Measurements from ENCODE around the gene DENND4A. TPM values are rescaled to one million over a fixed set of nuclear protein-coding genes. Genes with fewer than 3 reads are reported as not detected.

Gene DENND4A
- total RNA-seq, 1 experiment from 2014 or later, result 26.0 TPM

DNA sequence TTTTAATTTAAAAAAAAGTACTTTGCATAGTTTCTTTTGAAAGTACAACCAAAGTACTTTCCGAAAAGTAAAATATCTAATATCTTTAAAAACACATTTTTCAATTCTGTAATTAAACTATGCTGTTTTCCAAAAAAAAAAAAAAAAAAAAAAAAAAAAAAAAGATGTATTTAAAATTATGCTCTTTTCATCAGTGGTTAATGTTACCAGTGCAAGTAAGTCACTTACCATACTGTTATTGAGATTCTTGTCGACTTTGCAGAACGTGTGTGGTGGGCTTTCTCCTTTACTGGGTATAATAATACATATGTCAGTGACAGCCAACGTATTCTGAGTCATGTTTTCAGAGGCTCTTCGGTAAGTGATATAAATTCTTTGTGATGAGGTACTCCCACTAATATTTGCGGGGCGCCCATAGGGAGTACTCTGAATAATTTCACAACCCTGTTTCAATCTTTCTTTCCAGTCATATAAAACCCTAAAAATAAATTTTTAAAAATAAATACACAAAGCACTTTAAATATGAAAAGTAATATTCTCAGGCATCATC is 39.9 kb downstream of the DENND4A start:
- intact Hi-C loops (cut with micrococcal nuclease; ENCODE audit: unreplicated experiment), result no loop called here
- H3K27me3 Mint-ChIP-seq (ENCODE audit: unreplicated experiment), result no peaks in the 10 kb centered on the region

DNA sequence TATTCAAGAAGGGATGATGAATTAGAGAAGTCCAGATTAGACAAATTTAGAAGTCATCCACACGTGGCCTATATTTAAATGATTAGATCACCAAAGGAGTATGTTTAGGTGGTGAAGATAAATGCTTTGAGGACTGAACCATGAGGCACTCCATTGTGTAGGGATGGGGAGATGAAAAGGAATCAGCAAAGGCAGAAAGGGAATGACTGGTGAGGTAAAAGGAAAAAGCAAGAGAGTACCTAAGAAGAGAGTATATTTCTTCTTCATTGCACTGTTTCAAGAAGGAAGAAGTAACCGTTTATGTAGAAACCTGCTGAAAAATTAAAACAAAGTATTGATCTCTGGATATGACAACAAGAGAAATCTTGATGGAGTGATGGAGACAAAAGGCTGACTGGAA is 40.7 kb downstream of the DENND4A start:
- no peak overlapping the region for H3K4me3 Mint-ChIP-seq (ENCODE audit: low read depth, unreplicated experiment)
- CTCF ChIA-PET, result no interaction called here
- no peaks in the 10 kb centered on the region for H3K4me1 Mint-ChIP-seq (ENCODE audit: low read depth, unreplicated experiment)
- peaks cover 8% of the 10 kb centered on the region for H3K36me3 Mint-ChIP-seq (ENCODE audit: insufficient read depth, unreplicated experiment)
- no peak overlapping the region for H3K27ac Mint-ChIP-seq (ENCODE audit: unreplicated experiment)
- intact Hi-C loops (cut with micrococcal nuclease; ENCODE audit: unreplicated experiment), result no loop called here
- no peak for DNase-seq
- BruUV-seq (replicated peaks), result no TSS peak
- H3K9me3 Mint-ChIP-seq (ENCODE audit: low read depth, unreplicated experiment), result no peaks in the 10 kb centered on the region
- H3K27me3 Mint-ChIP-seq (ENCODE audit: unreplicated experiment), result no peaks in the 10 kb centered on the region
- TF ChIP-seq, protein P1, sequence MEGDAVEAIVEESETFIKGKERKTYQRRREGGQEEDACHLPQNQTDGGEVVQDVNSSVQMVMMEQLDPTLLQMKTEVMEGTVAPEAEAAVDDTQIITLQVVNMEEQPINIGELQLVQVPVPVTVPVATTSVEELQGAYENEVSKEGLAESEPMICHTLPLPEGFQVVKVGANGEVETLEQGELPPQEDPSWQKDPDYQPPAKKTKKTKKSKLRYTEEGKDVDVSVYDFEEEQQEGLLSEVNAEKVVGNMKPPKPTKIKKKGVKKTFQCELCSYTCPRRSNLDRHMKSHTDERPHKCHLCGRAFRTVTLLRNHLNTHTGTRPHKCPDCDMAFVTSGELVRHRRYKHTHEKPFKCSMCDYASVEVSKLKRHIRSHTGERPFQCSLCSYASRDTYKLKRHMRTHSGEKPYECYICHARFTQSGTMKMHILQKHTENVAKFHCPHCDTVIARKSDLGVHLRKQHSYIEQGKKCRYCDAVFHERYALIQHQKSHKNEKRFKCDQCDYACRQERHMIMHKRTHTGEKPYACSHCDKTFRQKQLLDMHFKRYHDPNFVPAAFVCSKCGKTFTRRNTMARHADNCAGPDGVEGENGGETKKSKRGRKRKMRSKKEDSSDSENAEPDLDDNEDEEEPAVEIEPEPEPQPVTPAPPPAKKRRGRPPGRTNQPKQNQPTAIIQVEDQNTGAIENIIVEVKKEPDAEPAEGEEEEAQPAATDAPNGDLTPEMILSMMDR (IDR thresholded peaks at IDR 0.05; ENCODE audit: unreplicated experiment), result no peak

More for the DNA sequence above, 39.9 kb downstream of the DENND4A start:
- no peak for DNase-seq
- no peak overlapping the region for H3K27ac Mint-ChIP-seq (ENCODE audit: unreplicated experiment)
- no TSS peak for BruUV-seq (replicated peaks)
- H3K36me3 Mint-ChIP-seq (ENCODE audit: insufficient read depth, unreplicated experiment), result peaks cover 8% of the 10 kb centered on the region
- H3K4me3 Mint-ChIP-seq (ENCODE audit: low read depth, unreplicated experiment), result no peak overlapping the region
- TF ChIP-seq, protein P1 (IDR thresholded peaks at IDR 0.05; ENCODE audit: unreplicated experiment), result no peak
- no peaks in the 10 kb centered on the region for H3K4me1 Mint-ChIP-seq (ENCODE audit: low read depth, unreplicated experiment)
- CTCF ChIA-PET, result no interaction called here
- H3K9me3 Mint-ChIP-seq (ENCODE audit: low read depth, unreplicated experiment), result no peaks in the 10 kb centered on the region

DNA sequence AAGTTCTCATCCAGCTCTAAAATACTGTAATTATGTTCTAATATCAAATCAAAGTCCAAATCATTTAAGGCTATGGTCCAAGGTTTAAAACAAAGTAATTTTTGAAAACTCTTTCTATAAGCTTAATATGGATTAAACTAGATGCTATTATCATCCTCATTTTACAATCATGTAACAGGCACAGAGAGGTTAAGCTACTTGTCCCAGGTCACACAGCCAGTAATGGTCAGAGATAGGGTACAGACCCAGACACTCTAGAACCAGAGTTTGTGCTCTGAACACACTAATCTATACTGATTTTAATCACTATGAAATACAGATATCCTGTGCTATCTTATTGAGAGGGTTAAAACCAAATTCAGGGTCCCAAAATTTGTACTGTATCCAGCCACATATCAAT is 44.8 kb downstream of the DENND4A start:
- BruUV-seq (replicated peaks), result no TSS peak
- H3K27me3 Mint-ChIP-seq (ENCODE audit: unreplicated experiment), result no peaks in the 10 kb centered on the region
- peaks cover 8% of the 10 kb centered on the region for H3K36me3 Mint-ChIP-seq (ENCODE audit: insufficient read depth, unreplicated experiment)
- no peaks in the 10 kb centered on the region for H3K9me3 Mint-ChIP-seq (ENCODE audit: low read depth, unreplicated experiment)
- intact Hi-C loops (cut with micrococcal nuclease; ENCODE audit: unreplicated experiment), result loop anchor here (5.0 kb wide), 1 partner anchor 70 kb away; no protein-coding TSS in a partner anchor
- CTCF ChIA-PET, result interaction anchor here (0.9 to 1.0 kb wide), 2 partner anchors 21 to 137 kb away, joined by 3 read pairs; no protein-coding TSS in a partner anchor
- DNase-seq, result no peak
- H3K27ac Mint-ChIP-seq (ENCODE audit: unreplicated experiment), result no peak overlapping the region
- no peaks in the 10 kb centered on the region for H3K4me1 Mint-ChIP-seq (ENCODE audit: low read depth, unreplicated experiment)
- TF ChIP-seq, protein P1 (IDR thresholded peaks at IDR 0.05; ENCODE audit: unreplicated experiment), result no peak
- no peak overlapping the region for H3K4me3 Mint-ChIP-seq (ENCODE audit: low read depth, unreplicated experiment)

DNA sequence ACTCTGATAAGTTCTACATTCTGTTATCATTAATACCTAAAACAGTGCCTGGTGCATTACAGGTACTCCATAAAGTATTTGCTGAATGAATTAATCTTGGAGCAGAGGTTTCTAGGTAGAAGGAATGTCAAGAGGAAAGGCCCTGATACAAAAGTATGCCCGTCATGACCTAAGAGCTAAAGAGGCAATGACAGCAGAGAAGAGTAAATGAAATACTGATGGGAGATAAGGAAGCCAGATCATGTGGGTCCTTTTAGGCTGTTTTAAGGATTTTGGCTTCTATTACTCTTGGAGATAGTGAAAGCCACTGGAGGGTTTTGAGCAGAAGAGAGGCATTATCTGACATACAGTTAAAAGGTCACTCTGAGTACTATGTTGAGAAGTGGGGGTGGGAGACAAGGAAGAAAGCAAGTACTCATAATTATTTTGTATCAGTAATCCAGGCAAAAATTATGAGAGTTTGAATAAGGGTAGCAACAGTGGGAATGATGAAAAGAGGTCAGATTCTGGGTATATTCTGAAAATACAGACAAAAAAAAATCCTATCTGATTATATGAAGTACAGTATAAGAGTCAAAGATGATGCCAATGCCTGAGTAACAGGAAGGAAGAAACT is 48.3 kb downstream of the DENND4A start:
- no TSS peak for BruUV-seq (replicated peaks)
- CTCF ChIA-PET, result no interaction called here
- no peak overlapping the region for H3K4me3 Mint-ChIP-seq (ENCODE audit: low read depth, unreplicated experiment)

More for the DNA sequence above, 48.3 kb downstream of the DENND4A start:
- Mint-ChIP-seq H3K9me3 (ENCODE audit: low read depth, unreplicated experiment) (no peaks in the 10 kb centered on the region), H3K36me3 (ENCODE audit: insufficient read depth, unreplicated experiment) (no peaks in the 10 kb centered on the region), H3K27ac (ENCODE audit: unreplicated experiment) (no peak overlapping the region), H3K4me1 (ENCODE audit: low read depth, unreplicated experiment) (no peaks in the 10 kb centered on the region), H3K27me3 (ENCODE audit: unreplicated experiment) (no peaks in the 10 kb centered on the region)
- TF ChIP-seq, protein P1 (IDR thresholded peaks at IDR 0.05; ENCODE audit: unreplicated experiment), result no peak
- DNase-seq, result no peak
- intact Hi-C loops (cut with micrococcal nuclease; ENCODE audit: unreplicated experiment), result no loop called here
